GM12878 (cell line): Measurements from ENCODE around the gene OR1Q1. TPM values are rescaled to one million over a fixed set of nuclear protein-coding genes. Genes with fewer than 3 reads are reported as not detected.
"Not testable (repeated sequence)": the region's sequence is repeated elsewhere in the genome, so short reads cannot be mapped to it uniquely, and the experiment has no call there.

Experiments
- ATAC-seq: fragments of 200-7000 bp; cut with Tn5 transposase; 3 replicates; pipeline ENCODE4 v1.9.1; 2020; ENCODE audit warnings: mild to moderate bottlenecking, moderate library complexity
- BruUV-seq: library from RNA; stranded (reverse); fragments of 400-500 nt; replicated peaks from 2 replicates; lab custom pipeline; 2021; lab: Mats Ljungman, UMichigan
- CTCF ChIA-PET: fragments of 300-600 bp; sonication (Branson Sonifier 250); formaldehyde crosslinking; extraction: SDS; loops from one replicate; lab custom pipeline; 2021; ENCODE audit warnings: inconsistent platforms; lab: Yijun Ruan, JAX
- POLR2A ChIA-PET: fragments of 350-600 bp; formaldehyde crosslinking; extraction: SDS; loops from one replicate; lab custom pipeline; 2021; ENCODE audit warnings: inconsistent platforms; lab: Charles Lee
- RAD21 ChIA-PET: fragments of 300-600 bp; sonication (Branson Sonifier 250); formaldehyde crosslinking; loops from one replicate; lab custom pipeline; 2023; ENCODE audit warnings: antibody characterized with exemption; ENCODE audit not compliant: unreplicated experiment; lab: Charles Lee
- SMC1A ChIA-PET: fragments of 300-600 bp; sonication (Branson Sonifier 250); formaldehyde crosslinking; loops from one replicate; lab custom pipeline; 2023; ENCODE audit not compliant: unreplicated experiment, uncharacterized antibody; lab: Charles Lee
- DNase-seq: peaks from one replicate; pipeline ENCODE4 v3.0.0-alpha.2; 2011; ENCODE audit warnings: low read depth, low spot score
- FAIRE-seq: peaks from 3 replicates; lab custom pipeline; 2011; peaks lifted over from hg19 to GRCh38; lab: Jason Lieb, UNC
- H2AFZ ChIP-seq: 2 replicates; pipeline ENCODE4 v1.6.0; 2011; ENCODE audit warnings: low read depth, low read length, control low read depth; ENCODE audit not compliant: control insufficient read depth
- H3K27ac ChIP-seq: 2 replicates; pipeline ENCODE4 v1.5.1; 2011; ENCODE audit warnings: control low read depth; ENCODE audit not compliant: control insufficient read depth, insufficient read depth
- H3K27me3 ChIP-seq, 2 experiments: replicated peaks in 1 of 2; 2 replicates each; pipeline versions ENCODE4 v1.6.0 to v1.6.1; 2011; ENCODE audit warnings: low read length in 1 of 2; ENCODE audit not compliant: control insufficient read depth in 2 of 2, insufficient read depth in 2 of 2
- H3K36me3 ChIP-seq, 2 experiments: 2 replicates each; pipeline ENCODE4 v1.5.1; 2011; ENCODE audit warnings: low read length in 1 of 2; ENCODE audit not compliant: control insufficient read depth in 2 of 2, insufficient read depth in 2 of 2
- H3K4me1 ChIP-seq: 2 replicates; pipeline ENCODE4 v1.6.1; 2011; ENCODE audit warnings: mild to moderate bottlenecking, low read length, moderate library complexity, mixed read lengths; ENCODE audit not compliant: control insufficient read depth, insufficient read depth
- H3K4me2 ChIP-seq: 2 replicates; pipeline ENCODE4 v1.6.0; 2011; ENCODE audit warnings: control low read depth; ENCODE audit not compliant: control insufficient read depth, insufficient read depth
- H3K4me3 ChIP-seq: fragments of 200-600 bp; sonication (generic); 2 replicates; pipeline ENCODE4 v1.5.1; 2016
- H3K79me2 ChIP-seq: 2 replicates; pipeline ENCODE4 v1.6.0; 2011; ENCODE audit warnings: low read length; ENCODE audit not compliant: control insufficient read depth, insufficient read depth
- H3K9ac ChIP-seq: 2 replicates; pipeline ENCODE4 v1.8.0; 2011; ENCODE audit warnings: low read length, control low read depth, mixed read lengths; ENCODE audit not compliant: control insufficient read depth, insufficient read depth
- H3K9me3 ChIP-seq: replicated peaks from 3 replicates; pipeline ENCODE4 v1.5.1; 2011; ENCODE audit warnings: mild to moderate bottlenecking, low read length; ENCODE audit not compliant: control insufficient read depth, insufficient read depth
- H4K20me1 ChIP-seq: 2 replicates; pipeline ENCODE4 v1.6.0; 2011; ENCODE audit not compliant: control insufficient read depth, insufficient read depth
- CBX5 ChIP-seq: sonication (generic); IDR thresholded peaks from 2 replicates; pipeline ENCODE4 v1.6.1; 2016; ENCODE audit warnings: low read depth, moderate library complexity, mild to moderate bottlenecking, inconsistent platforms
- CHD2 ChIP-seq: IDR thresholded peaks from 2 replicates; pipeline ENCODE4 v1.6.1; 2011; ENCODE audit warnings: low read depth, low read length, improper control_type of control experiment, borderline replicate concordance
- CREB1 ChIP-seq: IDR thresholded peaks from 2 replicates; pipeline ENCODE4 v1.6.1; 2012; ENCODE audit warnings: low read depth, mild to moderate bottlenecking, inconsistent platforms
- EP300 ChIP-seq, 2 experiments: fragments of 150-350 bp in 1 of 2; IDR thresholded peaks; 2 replicates each; pipeline ENCODE4 v1.6.1; 2011 to 2012; ENCODE audit warnings: low read depth in 2 of 2, low read length in 2 of 2, borderline replicate concordance in 1 of 2, improper control_type of control experiment in 1 of 2, inconsistent platforms in 1 of 2; ENCODE audit not compliant: control insufficient read depth in 1 of 2
- ESRRA ChIP-seq: IDR thresholded peaks from 2 replicates; pipeline ENCODE4 v1.6.1; 2012; ENCODE audit warnings: mild to moderate bottlenecking, low read length, improper control_type of control experiment
- HCFC1 ChIP-seq: fragments of 150-350 bp; IDR thresholded peaks from 2 replicates; pipeline ENCODE4 v1.6.1; 2014; ENCODE audit warnings: low read length
- IKZF2 ChIP-seq, 2 experiments: fragments of 450-650 bp; IDR thresholded peaks; 2 replicates each; pipeline ENCODE4 v1.6.1; 2017; ENCODE audit warnings: mild to moderate bottlenecking in 2 of 2, moderate library complexity in 2 of 2
- KDM1A ChIP-seq: fragments of 200-600 bp; sonication (generic); IDR thresholded peaks from 2 replicates; pipeline ENCODE4 v1.6.1; 2016; ENCODE audit warnings: borderline replicate concordance
- KLF5 ChIP-seq: fragments of 450-650 bp; IDR thresholded peaks from 2 replicates; pipeline ENCODE4 v1.6.1; 2014; ENCODE audit warnings: mild to moderate bottlenecking; ENCODE audit not compliant: partially characterized antibody
- MYC ChIP-seq: IDR thresholded peaks from 2 replicates; pipeline ENCODE4 v1.6.1; 2011; ENCODE audit warnings: mild to moderate bottlenecking, low read length, moderate library complexity, inconsistent platforms; ENCODE audit not compliant: insufficient read depth, insufficient replicate concordance, insufficient read length, severe bottlenecking
- NBN ChIP-seq: fragments of 450-650 bp; IDR thresholded peaks from 2 replicates; pipeline ENCODE4 v1.6.1; 2016
- NFYA ChIP-seq: IDR thresholded peaks from 2 replicates; pipeline ENCODE4 v1.6.1; 2011; ENCODE audit warnings: low read depth, mild to moderate bottlenecking, low read length, improper control_type of control experiment, borderline replicate concordance
- PAX5 ChIP-seq: IDR thresholded peaks from 2 replicates; pipeline ENCODE4 v1.6.1; 2011; ENCODE audit warnings: low read depth, low read length, borderline replicate concordance
- PKNOX1 ChIP-seq: fragments of 450-650 bp; IDR thresholded peaks from 2 replicates; pipeline ENCODE4 v1.6.1; 2016; ENCODE audit warnings: mild to moderate bottlenecking
- TCF12 ChIP-seq: IDR thresholded peaks from 2 replicates; pipeline ENCODE4 v1.6.1; 2011; ENCODE audit warnings: low read depth, mild to moderate bottlenecking, low read length
- TCF7 ChIP-seq: IDR thresholded peaks from 2 replicates; pipeline ENCODE4 v1.6.1; 2014; ENCODE audit warnings: antibody characterized with exemption, borderline replicate concordance
- ZBED1 ChIP-seq: IDR thresholded peaks from 2 replicates; pipeline ENCODE4 v1.6.1; 2016; ENCODE audit warnings: borderline replicate concordance
- ZNF24 ChIP-seq: fragments of 450-650 bp; IDR thresholded peaks from 2 replicates; pipeline ENCODE4 v1.6.1; 2017; ENCODE audit warnings: antibody characterized with exemption, mild to moderate bottlenecking
- WGBS: methylation state at CpG from one replicate; pipeline ENCODE4 v1.1.6; 2016; ENCODE audit warnings: low lambda C conversion rate; ENCODE audit not compliant: insufficient replicate concordance, insufficient coverage; ENCODE audit errors: missing lambda C conversion rate; 5-methylcytosine and 5-hydroxymethylcytosine counted together
- in situ Hi-C: fragments of 300-500 bp; cut with MboI; formaldehyde crosslinking; loops from 9 replicates; pipeline ENCODE4 v1.14.3; 2018; ENCODE audit warnings: mixed read lengths
- intact Hi-C: fragments of 100-400 bp; cut with micrococcal nuclease; formaldehyde crosslinking; loops from one replicate; pipeline ENCODE4 v1.14.2; 2022; ENCODE audit not compliant: unreplicated experiment
- polyA plus RNA-seq, 11 experiments: library from polyadenylated mRNA; depleted of rRNA in 4 of 11; unstranded in 6 of 11; stranded (reverse) in 5 of 11; fragments of >200 nt; fragmentation: Nextera tagmentation in 4 of 11; fragmentation: Illumina TruSeq in 1 of 11; extraction: Ambion mirVana in 4 of 11; extraction: Trizol in 1 of 11; gene quantifications; 1 replicate in 1 of 11; 2 replicates in 10 of 11; pipeline versions ENCODE4 v1.2.1 to v1.2.3, GENCODE V29; 2011 to 2016; ENCODE audit warnings: inconsistent platforms in 2 of 11, missing spikeins in 2 of 11, low read depth in 1 of 11
- total RNA-seq, 4 experiments: library from RNA; depleted of rRNA in 3 of 4; stranded (reverse); fragments of >200 nt in 3 of 4; fragmentation: Illumina TruSeq in 1 of 4; extraction: Trizol in 1 of 4; gene quantifications; 2 replicates each; pipeline versions ENCODE4 v1.2.1 to v1.2.3, GENCODE V29; 2013 to 2021

Gene OR1Q1
- total and polyA plus RNA-seq, 10 of the 15 experiments (the other 5 are each of a cell fraction or from before 2014, with no cell fraction given), result 0.29 TPM; not detected in 9

- ChIA-PET POLR2A (interaction anchor here (0.5 kb wide), 1 partner anchor 210 kb away, joined by 3 read pairs; no protein-coding TSS in a partner anchor), CTCF (no interaction called here), RAD21 (no interaction called here), SMC1A (no interaction called here)
- intact Hi-C loops, result no loop called here
- no peaks in the 10 kb centered on the region for H3K27me3 ChIP-seq
- ATAC-seq, result no peak
- no peaks in the 10 kb centered on the region for H3K9me3 ChIP-seq
- in situ Hi-C loops, result no loop called here
- DNase-seq, result no peak
- no peak for FAIRE-seq
- no peak overlapping the region for H3K4me3 ChIP-seq
- H2AFZ ChIP-seq, result no peak overlapping the region
- no peaks in the 10 kb centered on the region for H3K36me3 ChIP-seq
- no peaks in the 10 kb centered on the region for H3K4me1 ChIP-seq
- no peaks in the 10 kb centered on the region for H3K79me2 ChIP-seq
- no TSS peak for BruUV-seq
- WGBS, result 76% methylated on average over 3 of the region's 3 CpGs
- no peak overlapping the region for H3K27ac ChIP-seq
- no peaks in the 10 kb centered on the region for H4K20me1 ChIP-seq
- H3K9ac ChIP-seq, result no peak overlapping the region
- H3K4me2 ChIP-seq, result no peak overlapping the region
- TF ChIP-seq ZNF24 (no peak), NFYA (no peak), CBX5 (no peak), TCF7 (no peak), MYC (no peak), EP300 (IDR thresholded peaks at IDR 0.05; ENCODE audit: borderline replicate concordance in 1 of 2, control insufficient read depth in 1 of 2, low read depth in 2 of 2, low read length in 2 of 2) (no peak), NBN (no peak), CHD2 (no peak), KDM1A (no peak), KLF5 (no peak), PAX5 (no peak), HCFC1 (no peak), CREB1 (no peak), PKNOX1 (no peak), TCF12 (no peak), ESRRA (no peak), IKZF2 (IDR thresholded peaks at IDR 0.05) (no peak), ZBED1 (no peak)
These were observed 34.2 kb upstream of the OR1Q1 start for GRCh38 chr9:122580360-122580759.

GRCh38 chr9:122583284-122583683, 31.3 kb upstream of the OR1Q1 start, which contains the start of gene OR1L8:
Gene OR1L8, minus strand, starts transcription at chr9:122583384. Its CDS starts 14,907 bp downstream, at chr9:122568477.
- H3K4me3 ChIP-seq, H3K27ac ChIP-seq, intact Hi-C loops, SMC1A ChIA-PET, BruUV-seq, in situ Hi-C loops, POLR2A ChIA-PET, H3K27me3 ChIP-seq, ATAC-seq, H2AFZ ChIP-seq, DNase-seq, H3K79me2 ChIP-seq, H3K4me1 ChIP-seq, FAIRE-seq, H3K4me2 ChIP-seq, H3K9me3 ChIP-seq, H3K36me3 ChIP-seq, RAD21 ChIA-PET, H4K20me1 ChIP-seq, H3K9ac ChIP-seq: not testable (repeated sequence)
- WGBS, result 43% methylated on average over 8 of the region's 8 CpGs
- CTCF ChIA-PET, result interaction anchor here (1.0 kb wide), 1 partner anchor 10 kb away, joined by 3 read pairs; no protein-coding TSS in a partner anchor
